Measurements from ENCODE around the gene ONECUT1.

Gene ONECUT1

DNA sequence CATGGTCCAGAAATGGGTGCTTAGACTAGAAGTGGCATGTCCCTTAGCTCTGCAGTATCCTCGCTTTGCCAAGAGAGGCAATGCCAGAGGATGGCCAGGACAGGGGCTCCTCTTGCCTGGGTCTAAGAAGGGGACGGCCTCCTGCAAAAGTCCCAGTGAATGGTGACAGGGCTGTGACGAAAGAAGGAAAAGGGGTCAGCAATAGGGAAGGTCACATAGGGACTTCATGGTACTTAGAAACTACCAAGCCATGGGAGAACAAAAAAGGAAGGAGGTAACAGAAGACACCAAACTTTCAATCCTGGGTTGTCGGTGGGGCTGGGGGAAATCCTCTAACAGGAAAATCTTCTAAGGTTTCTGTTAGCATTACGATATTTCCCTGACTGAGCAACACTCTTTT lies 74.7 kb downstream of the ONECUT1 start:
- H3K36me3 ChIP-seq = no peaks in the 10 kb centered on the region
- no peaks in the 10 kb centered on the region for H3K27me3 ChIP-seq
- H3K9me3 ChIP-seq = no peaks in the 10 kb centered on the region
- no peak overlapping the region for H3K4me3 ChIP-seq (ENCODE audit: low read depth, low read length)
- TF ChIP-seq, protein P1, sequence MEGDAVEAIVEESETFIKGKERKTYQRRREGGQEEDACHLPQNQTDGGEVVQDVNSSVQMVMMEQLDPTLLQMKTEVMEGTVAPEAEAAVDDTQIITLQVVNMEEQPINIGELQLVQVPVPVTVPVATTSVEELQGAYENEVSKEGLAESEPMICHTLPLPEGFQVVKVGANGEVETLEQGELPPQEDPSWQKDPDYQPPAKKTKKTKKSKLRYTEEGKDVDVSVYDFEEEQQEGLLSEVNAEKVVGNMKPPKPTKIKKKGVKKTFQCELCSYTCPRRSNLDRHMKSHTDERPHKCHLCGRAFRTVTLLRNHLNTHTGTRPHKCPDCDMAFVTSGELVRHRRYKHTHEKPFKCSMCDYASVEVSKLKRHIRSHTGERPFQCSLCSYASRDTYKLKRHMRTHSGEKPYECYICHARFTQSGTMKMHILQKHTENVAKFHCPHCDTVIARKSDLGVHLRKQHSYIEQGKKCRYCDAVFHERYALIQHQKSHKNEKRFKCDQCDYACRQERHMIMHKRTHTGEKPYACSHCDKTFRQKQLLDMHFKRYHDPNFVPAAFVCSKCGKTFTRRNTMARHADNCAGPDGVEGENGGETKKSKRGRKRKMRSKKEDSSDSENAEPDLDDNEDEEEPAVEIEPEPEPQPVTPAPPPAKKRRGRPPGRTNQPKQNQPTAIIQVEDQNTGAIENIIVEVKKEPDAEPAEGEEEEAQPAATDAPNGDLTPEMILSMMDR (IDR thresholded peaks at IDR 0.05; ENCODE audit: low read depth, low read length) = no peak
- DNase-seq = no peak
- no peaks in the 10 kb centered on the region for H3K4me1 ChIP-seq

DNA sequence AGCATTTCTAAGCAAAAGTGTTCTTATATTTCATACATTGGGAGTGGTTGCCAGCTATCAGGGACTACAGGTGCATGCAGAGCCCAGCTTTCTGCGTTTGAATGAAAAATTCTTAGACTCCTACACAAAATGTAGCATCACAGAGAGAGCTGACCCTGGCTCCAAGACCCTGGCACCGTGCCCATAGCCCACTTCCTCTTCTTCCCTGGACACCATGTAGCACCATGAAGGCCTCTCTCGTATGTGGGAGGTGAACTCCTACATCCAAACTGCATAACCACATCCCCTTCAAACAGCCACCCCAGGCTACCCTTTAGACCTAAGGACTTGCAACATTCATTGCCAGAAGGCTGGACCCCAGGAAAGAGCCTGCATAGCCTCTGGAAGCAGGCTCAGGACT lies 75.2 kb downstream of the ONECUT1 start:
- DNase-seq = no peak
- Histone ChIP-seq H3K9me3 (no peaks in the 10 kb centered on the region), H3K36me3 (no peaks in the 10 kb centered on the region), H3K27me3 (no peaks in the 10 kb centered on the region), H3K4me3 (ENCODE audit: low read depth, low read length) (no peak overlapping the region), H3K4me1 (no peaks in the 10 kb centered on the region)
- TF ChIP-seq, protein P1 (IDR thresholded peaks at IDR 0.05; ENCODE audit: low read depth, low read length) = no peak

DNA sequence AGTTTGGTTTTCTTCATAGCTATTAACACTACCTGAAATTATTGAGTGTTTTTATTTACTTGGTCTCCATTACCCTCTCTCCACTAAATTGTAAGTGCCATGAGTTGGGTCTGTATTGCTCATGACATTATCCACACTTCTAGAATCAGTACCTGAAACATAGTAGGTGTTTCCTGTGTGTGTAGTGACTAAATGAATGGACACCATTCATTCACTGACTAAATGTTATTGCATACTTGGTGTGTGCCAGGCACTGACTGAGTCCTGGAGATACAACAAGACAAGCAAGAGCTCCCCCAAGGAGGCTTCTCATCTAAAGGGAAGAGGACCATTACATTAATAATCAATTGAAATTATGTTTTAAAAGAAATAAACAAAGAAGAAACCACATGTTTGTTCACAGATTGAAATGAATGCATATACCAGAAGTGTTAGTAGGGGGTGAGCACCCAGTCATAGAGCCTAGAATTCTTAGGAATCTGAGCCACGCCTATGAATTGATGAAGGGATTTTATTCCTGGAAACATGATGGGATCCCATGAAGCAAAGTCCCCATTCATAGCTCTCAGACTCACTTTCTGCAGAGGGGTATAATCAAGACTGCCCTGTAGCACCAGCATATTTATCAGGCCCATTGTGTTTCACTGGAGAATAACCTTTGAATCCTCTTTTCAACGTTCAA lies 79.3 kb downstream of the ONECUT1 start:
- TF ChIP-seq, protein P1 (IDR thresholded peaks at IDR 0.05; ENCODE audit: low read depth, low read length) = no peak
- no peaks in the 10 kb centered on the region for H3K9me3 ChIP-seq
- no peak for DNase-seq
- H3K4me1 ChIP-seq = no peaks in the 10 kb centered on the region
- H3K36me3 ChIP-seq = no peaks in the 10 kb centered on the region
- no peak overlapping the region for H3K4me3 ChIP-seq (ENCODE audit: low read depth, low read length)
- no peaks in the 10 kb centered on the region for H3K27me3 ChIP-seq

DNA sequence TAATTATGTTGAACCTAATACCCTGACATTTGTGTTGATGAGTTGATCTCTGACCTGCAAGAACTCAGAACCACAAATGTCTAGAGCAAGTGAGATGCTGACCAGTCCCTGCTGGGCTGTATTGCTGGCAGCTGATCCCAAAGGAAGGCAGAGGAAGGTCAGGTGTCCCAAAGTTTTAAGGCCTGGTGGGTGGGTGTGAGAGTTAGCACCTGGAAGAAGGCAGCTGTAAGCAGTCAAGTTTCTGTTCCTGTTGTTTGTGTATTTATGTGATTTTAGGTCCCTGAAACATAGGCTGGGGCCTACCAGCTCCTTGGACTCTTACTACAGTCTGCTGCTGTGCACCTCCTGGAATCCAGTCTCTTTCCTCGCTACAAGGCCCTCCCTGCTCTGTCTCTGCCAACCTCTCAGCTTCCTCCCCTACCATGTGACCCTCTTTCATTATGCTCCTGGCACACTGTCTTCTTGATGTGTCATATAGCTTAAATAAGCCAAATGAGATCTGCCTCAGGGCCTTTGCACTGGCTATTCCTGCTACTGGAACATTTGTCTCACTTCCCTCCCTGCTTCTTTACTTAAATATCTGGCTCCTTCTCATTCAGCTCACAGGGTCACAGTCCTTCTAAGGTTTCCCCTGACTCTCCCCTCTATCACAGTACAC lies 80.0 kb downstream of the ONECUT1 start:
- Histone ChIP-seq H3K4me1 (no peaks in the 10 kb centered on the region), H3K9me3 (no peaks in the 10 kb centered on the region), H3K36me3 (no peaks in the 10 kb centered on the region), H3K27me3 (no peaks in the 10 kb centered on the region), H3K4me3 (ENCODE audit: low read depth, low read length) (no peak overlapping the region)
- TF ChIP-seq, protein P1 (IDR thresholded peaks at IDR 0.05; ENCODE audit: low read depth, low read length) = no peak
- DNase-seq = no peak

DNA sequence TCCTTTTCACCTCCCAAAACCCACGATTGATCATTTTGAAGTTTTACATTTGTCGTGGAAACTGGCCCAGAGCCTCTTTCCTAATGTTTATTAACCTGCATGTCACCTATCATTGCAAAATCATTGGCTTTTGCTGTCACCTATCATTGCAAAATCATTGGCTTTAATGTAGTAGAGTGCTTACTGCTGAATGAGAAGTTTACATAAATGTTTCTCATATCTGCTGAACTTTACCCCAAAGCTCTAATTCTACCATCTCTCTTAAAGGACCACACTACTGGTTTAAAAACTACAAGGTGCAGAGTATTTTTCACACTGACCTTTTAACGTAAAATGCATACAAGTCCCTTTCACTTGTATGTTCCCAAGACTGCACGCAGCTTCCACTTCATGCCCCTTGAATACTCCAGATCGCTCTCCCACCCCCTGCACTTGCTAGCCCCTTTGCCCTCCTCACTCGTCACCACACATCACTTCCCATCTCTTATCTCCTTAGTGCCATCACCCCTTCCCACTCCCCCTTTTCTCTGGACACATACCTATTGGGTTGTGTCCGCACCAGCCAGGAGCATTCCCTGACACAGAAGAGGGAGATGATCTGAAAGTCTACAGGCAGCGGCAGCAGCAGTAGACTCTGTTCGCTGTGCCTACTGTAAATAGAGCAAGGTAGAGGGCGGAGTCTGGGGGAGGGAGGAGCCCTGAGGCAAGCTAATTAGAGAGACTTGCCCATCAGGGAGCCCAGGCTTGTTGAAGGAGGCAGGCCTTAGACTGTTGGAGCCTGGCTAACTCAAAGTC lies 80.8 kb downstream of the ONECUT1 start:
- no peaks in the 10 kb centered on the region for H3K4me1 ChIP-seq
- peak; percentile 30 for DNase-seq

More for the DNA sequence above, 80.8 kb downstream of the ONECUT1 start:
- Histone ChIP-seq H3K27me3 (no peaks in the 10 kb centered on the region), H3K36me3 (no peaks in the 10 kb centered on the region), H3K9me3 (no peaks in the 10 kb centered on the region), H3K4me3 (ENCODE audit: low read depth, low read length) (no peak overlapping the region)
- TF ChIP-seq, protein P1 (IDR thresholded peaks at IDR 0.05; ENCODE audit: low read depth, low read length) = no peak

Data from BE2C (cell line).